HCT116 (cell line): ENCODE results near the gene MFN1. TPM values are rescaled to one million over a fixed set of nuclear protein-coding genes. Genes with fewer than 3 reads are reported as not detected.

ENCODE experiments used
- ATAC-seq: fragments of 200-7000 bp; cut with Tn5 transposase; 2 replicates; pipeline ENCODE4 v1.9.1; 2020; ENCODE audit warnings: mild to moderate bottlenecking, moderate library complexity
- BruUV-seq: library from RNA; stranded (reverse); fragments of 400-500 nt; replicated peaks from 2 replicates; lab custom pipeline; 2021; lab: Mats Ljungman, UMichigan
- CTCF ChIA-PET: fragments of 300-600 bp; sonication (Branson Sonifier 250); formaldehyde crosslinking; loops from one replicate; lab custom pipeline; 2021; ENCODE audit warnings: antibody characterized with exemption; lab: Charles Lee
- POLR2A ChIA-PET: fragments of 300-600, 350-600 bp; sonication (Branson Sonifier 250); formaldehyde crosslinking; loops from one replicate; lab custom pipeline; 2021; ENCODE audit warnings: antibody characterized with exemption; lab: Charles Lee
- RAD21 ChIA-PET, 2 experiments: fragments of 300-600 bp; sonication (Branson Sonifier 250); formaldehyde crosslinking; loops; one replicate each; lab custom pipeline; 2023; ENCODE audit warnings: low total read pairs in 2 of 2; ENCODE audit not compliant: uncharacterized antibody in 2 of 2, unreplicated experiment in 2 of 2, low non-redundant PET in 1 of 2; lab: Charles Lee
- DNase-seq: peaks from one replicate; pipeline ENCODE4 v3.0.0-alpha.2; 2010; ENCODE audit warnings: low read depth, low spot score
- H2AFZ ChIP-seq: fragments of 200-600 bp; shearing (Covaris generic), sonication (generic); 2 replicates; pipeline ENCODE4 v1.6.1; 2017; ENCODE audit warnings: low read depth, mixed run types, mixed read lengths, antibody characterized with exemption, low read length; ENCODE audit not compliant: poor library complexity, severe bottlenecking
- H3K27ac ChIP-seq: 2 replicates; pipeline ENCODE4 v1.5.1; 2012; ENCODE audit warnings: low read depth, low read length
- H3K27me3 ChIP-seq: fragments of 200-600 bp; sonication (generic); 2 replicates; pipeline ENCODE4 v1.6.1; 2016; ENCODE audit warnings: mixed run types, low read length, mixed read lengths; ENCODE audit not compliant: insufficient read depth
- H3K36me3 ChIP-seq, 2 experiments: fragments of 200-500 bp in 1 of 2; fragments of 200-600 bp in 1 of 2; sonication (Bioruptor generic) in 1 of 2; sonication (generic) in 1 of 2; 2 replicates each; pipeline versions ENCODE4 v1.5.1 to v1.6.1; 2014 to 2016; ENCODE audit warnings: low read length in 2 of 2, inconsistent platforms in 1 of 2, mixed read lengths in 1 of 2, mixed run types in 1 of 2; ENCODE audit not compliant: insufficient read depth in 2 of 2, control insufficient read depth in 1 of 2
- H3K4me1 ChIP-seq, 2 experiments: fragments of 200-600 bp in 1 of 2; sonication (generic) in 1 of 2; 2 replicates each; pipeline versions ENCODE4 v1.5.1 to v1.6.1; 2012 to 2017; ENCODE audit warnings: low read length in 2 of 2, inconsistent platforms in 1 of 2, mild to moderate bottlenecking in 1 of 2, mixed read lengths in 1 of 2, mixed run types in 1 of 2, moderate library complexity in 1 of 2; ENCODE audit not compliant: insufficient read depth in 2 of 2, control insufficient read depth in 1 of 2
- H3K4me2 ChIP-seq: fragments of 200-600 bp; sonication (generic); 2 replicates; pipeline ENCODE4 v1.6.1; 2017; ENCODE audit warnings: mixed run types, low read length, mixed read lengths
- H3K4me3 ChIP-seq, 2 experiments: fragments of 200-600 bp in 1 of 2; sonication (generic) in 1 of 2; replicated peaks in 1 of 2; 2 replicates each; pipeline ENCODE4 v1.5.1; 2011 to 2016; ENCODE audit warnings: low read length in 2 of 2, control low read depth in 1 of 2, low read depth in 1 of 2, mild to moderate bottlenecking in 1 of 2, mixed read lengths in 1 of 2, mixed run types in 1 of 2
- H3K79me2 ChIP-seq: fragments of 200-600 bp; sonication (generic); 2 replicates; pipeline ENCODE4 v1.6.1; 2017; ENCODE audit warnings: mild to moderate bottlenecking, mixed run types, low read length, moderate library complexity, mixed read lengths; ENCODE audit not compliant: insufficient read depth
- H3K9ac ChIP-seq: fragments of 200-600 bp; sonication (generic); 2 replicates; pipeline ENCODE4 v1.6.1; 2016; ENCODE audit warnings: low read length, mixed read lengths
- H3K9me2 ChIP-seq: fragments of 200-600 bp; sonication (generic), shearing (Covaris generic); 2 replicates; pipeline ENCODE4 v1.6.1; 2017; ENCODE audit warnings: mixed run types, mild to moderate bottlenecking, moderate library complexity; ENCODE audit not compliant: insufficient read depth
- H3K9me3 ChIP-seq, 2 experiments: fragments of 200-500 bp in 1 of 2; fragments of 200-600 bp in 1 of 2; sonication (Bioruptor generic) in 1 of 2; sonication (generic) in 1 of 2; 2 replicates each; pipeline ENCODE4 v1.6.1; 2014 to 2017; ENCODE audit warnings: low read length in 2 of 2, mixed read lengths in 2 of 2, inconsistent platforms in 1 of 2, low read depth in 1 of 2, mild to moderate bottlenecking in 1 of 2, mixed run types in 1 of 2, moderate library complexity in 1 of 2; ENCODE audit not compliant: control insufficient read depth in 1 of 2, insufficient read depth in 1 of 2
- H4K20me1 ChIP-seq: fragments of 200-600 bp; sonication (generic), shearing (Covaris generic); 2 replicates; pipeline ENCODE4 v1.6.1; 2017; ENCODE audit warnings: mixed run types, mild to moderate bottlenecking, moderate library complexity; ENCODE audit not compliant: insufficient read depth
- CBX3 ChIP-seq: IDR thresholded peaks from 2 replicates; pipeline ENCODE4 v1.6.1; 2012; ENCODE audit warnings: low read depth
- POLR2AphosphoS5 ChIP-seq: IDR thresholded peaks from 2 replicates; pipeline ENCODE4 v1.6.1; 2011; ENCODE audit warnings: mild to moderate bottlenecking, low read depth, low read length, moderate library complexity
- YY1 ChIP-seq: IDR thresholded peaks from 2 replicates; pipeline ENCODE4 v1.6.1; 2011; ENCODE audit warnings: low read length, low read depth, moderate library complexity, mild to moderate bottlenecking; ENCODE audit not compliant: insufficient replicate concordance; ENCODE audit errors: extremely low read depth
- ZFX ChIP-seq: fragments of 450-650 bp; IDR thresholded peaks from 2 replicates; pipeline ENCODE4 v1.6.1; 2017
- intact Hi-C: fragments of 100-400 bp; cut with micrococcal nuclease; formaldehyde crosslinking; loops from 2 replicates; pipeline ENCODE4 v1.10.0; 2022
- total RNA-seq: library from RNA; stranded (reverse); gene quantifications from one replicate; pipeline ENCODE4 v1.2.1, GENCODE V29; 2021; ENCODE audit not compliant: unreplicated experiment
- TF ChIP-seq, protein P1 (sequence below): IDR thresholded peaks from 2 replicates; pipeline ENCODE4 v1.6.1; 2011; ENCODE audit warnings: mild to moderate bottlenecking, low read length, moderate library complexity; ENCODE audit not compliant: insufficient replicate concordance; ENCODE audit errors: extremely low read depth

The MFN1 gene
- total RNA-seq, 1 experiment from 2014 or later = 54.6 TPM

DNA sequence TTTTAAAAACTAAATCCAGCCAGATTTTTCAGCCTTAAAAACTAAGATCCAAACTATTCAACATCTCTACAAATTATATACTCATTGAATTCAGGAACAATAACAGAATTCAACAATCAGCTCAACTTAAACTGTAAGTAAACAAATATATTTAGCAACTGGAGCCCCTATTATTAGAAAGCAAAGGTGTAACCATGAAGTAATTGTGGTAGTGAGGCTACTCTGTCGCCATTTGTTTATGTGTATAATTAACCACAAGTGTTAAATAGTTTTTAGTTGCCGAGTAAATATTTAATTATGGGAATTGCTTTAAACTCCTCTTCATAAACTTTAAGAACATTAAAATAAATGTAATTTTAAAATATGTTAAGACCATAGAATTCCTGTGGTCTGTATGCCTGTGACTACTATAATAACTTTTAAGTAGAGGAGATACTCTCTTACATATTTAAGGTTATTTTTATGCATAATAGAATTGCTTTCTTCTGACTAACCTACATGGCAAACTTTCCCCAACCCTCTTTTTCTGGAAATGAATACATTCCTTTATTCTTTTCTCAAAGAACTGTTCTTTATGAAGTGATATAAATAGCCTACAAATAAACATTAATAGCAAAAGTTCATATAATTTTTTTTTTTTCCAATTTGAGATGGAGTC lies 51.2 kb downstream of the MFN1 start:
- H3K4me2 ChIP-seq = no peak overlapping the region
- no peak overlapping the region for H3K9ac ChIP-seq
- H3K9me3 ChIP-seq = no peaks in the 10 kb centered on the region
- TF ChIP-seq ZFX (no peak), YY1 (no peak), POLR2AphosphoS5 (no peak)
- no peak overlapping the region for H2AFZ ChIP-seq
- no TSS peak for BruUV-seq
- no peaks in the 10 kb centered on the region for H3K4me1 ChIP-seq
- no peaks in the 10 kb centered on the region for H3K9me2 ChIP-seq
- peaks cover 0 to 4% of the 10 kb centered on the region in 2 experiments; a peak in 1 of 4 replicates for H3K36me3 ChIP-seq
- H4K20me1 ChIP-seq = no peaks in the 10 kb centered on the region
- DNase-seq (no peak), ATAC-seq (no peak)
- RAD21 ChIA-PET = no interaction called here
- no peak overlapping the region for H3K4me3 ChIP-seq
- CTCF ChIA-PET = no interaction called here
- intact Hi-C loops = no loop called here
- no peak overlapping the region for H3K27ac ChIP-seq
- no peaks in the 10 kb centered on the region for H3K27me3 ChIP-seq
- POLR2A ChIA-PET = no interaction called here
- no peaks in the 10 kb centered on the region for H3K79me2 ChIP-seq

DNA sequence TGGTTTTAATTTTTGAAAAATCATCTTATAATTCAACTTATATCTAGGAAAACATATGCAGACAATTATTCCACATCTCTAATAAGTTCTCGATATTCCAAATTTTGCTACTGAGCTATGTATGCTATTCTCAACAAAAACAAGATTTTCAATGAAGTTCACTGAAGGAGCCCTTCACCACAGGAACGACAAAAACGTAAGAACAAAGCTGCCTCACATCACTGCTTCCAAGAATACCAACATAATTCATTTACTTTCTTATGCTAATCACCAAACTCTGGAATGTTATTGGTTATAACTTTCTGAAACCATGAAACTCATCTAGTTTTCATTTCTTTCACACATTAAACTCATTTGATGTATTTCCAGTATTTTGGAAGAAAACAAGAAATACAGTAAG lies 54.1 kb downstream of the MFN1 start:
- H3K4me3 ChIP-seq = no peak overlapping the region
- DNase-seq (no peak), ATAC-seq (no peak)
- H3K9me3 ChIP-seq = no peaks in the 10 kb centered on the region
- no peak overlapping the region for H3K27ac ChIP-seq
- H3K79me2 ChIP-seq = no peaks in the 10 kb centered on the region
- ChIA-PET POLR2A (no interaction called here), RAD21 (no interaction called here), CTCF (no interaction called here)
- H3K36me3 ChIP-seq = no peaks in the 10 kb centered on the region
- TF ChIP-seq, protein P1, sequence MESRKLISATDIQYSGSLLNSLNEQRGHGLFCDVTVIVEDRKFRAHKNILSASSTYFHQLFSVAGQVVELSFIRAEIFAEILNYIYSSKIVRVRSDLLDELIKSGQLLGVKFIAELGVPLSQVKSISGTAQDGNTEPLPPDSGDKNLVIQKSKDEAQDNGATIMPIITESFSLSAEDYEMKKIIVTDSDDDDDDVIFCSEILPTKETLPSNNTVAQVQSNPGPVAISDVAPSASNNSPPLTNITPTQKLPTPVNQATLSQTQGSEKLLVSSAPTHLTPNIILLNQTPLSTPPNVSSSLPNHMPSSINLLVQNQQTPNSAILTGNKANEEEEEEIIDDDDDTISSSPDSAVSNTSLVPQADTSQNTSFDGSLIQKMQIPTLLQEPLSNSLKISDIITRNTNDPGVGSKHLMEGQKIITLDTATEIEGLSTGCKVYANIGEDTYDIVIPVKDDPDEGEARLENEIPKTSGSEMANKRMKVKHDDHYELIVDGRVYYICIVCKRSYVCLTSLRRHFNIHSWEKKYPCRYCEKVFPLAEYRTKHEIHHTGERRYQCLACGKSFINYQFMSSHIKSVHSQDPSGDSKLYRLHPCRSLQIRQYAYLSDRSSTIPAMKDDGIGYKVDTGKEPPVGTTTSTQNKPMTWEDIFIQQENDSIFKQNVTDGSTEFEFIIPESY = no peak
- no peak for TF ChIP-seq CBX3
- H3K9ac ChIP-seq = no peak overlapping the region
- H3K9me2 ChIP-seq = no peaks in the 10 kb centered on the region
- H3K4me1 ChIP-seq = no peaks in the 10 kb centered on the region
- no peak overlapping the region for H2AFZ ChIP-seq
- no peaks in the 10 kb centered on the region for H4K20me1 ChIP-seq
- intact Hi-C loops = no loop called here
- no TSS peak for BruUV-seq
- H3K27me3 ChIP-seq = no peaks in the 10 kb centered on the region
- H3K4me2 ChIP-seq = no peak overlapping the region
